ENCODE data around the gene PPP1R16B.

The PPP1R16B gene

GRCh38 chr20:38953630-38954340 lies 148.3 kb downstream of the PPP1R16B start:
- TF ChIP-seq CTCF (IDR thresholded peaks at IDR 0.05): no peak

- no peak for TF ChIP-seq CTCF (IDR thresholded peaks at IDR 0.05)
Observed at GRCh38 chr20:38957235-38957876, 151.9 kb downstream of the PPP1R16B start.

DNA sequence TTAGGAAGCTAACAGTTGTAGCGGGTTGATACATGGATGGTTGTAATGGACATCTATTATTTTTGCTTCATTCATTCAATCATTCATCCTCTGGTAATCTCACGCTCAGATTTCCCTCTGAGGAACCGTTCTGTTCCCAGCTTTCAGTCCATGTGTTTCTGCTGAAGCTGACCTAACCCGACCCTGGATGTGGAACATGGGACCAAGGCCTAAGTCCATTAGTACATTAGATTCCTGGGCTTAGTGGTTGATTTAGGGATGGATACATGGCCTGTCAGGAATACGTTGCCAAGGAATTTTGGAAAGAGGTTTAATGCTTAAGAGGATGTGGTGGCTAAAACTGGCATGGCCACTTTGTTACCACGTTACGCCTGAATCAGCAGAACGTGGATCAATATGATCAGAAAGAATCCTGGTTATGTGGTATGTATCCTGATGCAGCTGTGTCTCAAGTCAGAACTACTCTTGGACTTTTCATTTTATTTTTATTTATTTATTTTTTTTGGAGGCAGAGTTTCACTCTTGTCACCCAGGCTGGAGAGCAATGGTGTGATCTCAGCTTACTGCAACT lies 152.5 kb downstream of the PPP1R16B start:
- no peak for TF ChIP-seq CTCF (IDR thresholded peaks at IDR 0.05)

DNA sequence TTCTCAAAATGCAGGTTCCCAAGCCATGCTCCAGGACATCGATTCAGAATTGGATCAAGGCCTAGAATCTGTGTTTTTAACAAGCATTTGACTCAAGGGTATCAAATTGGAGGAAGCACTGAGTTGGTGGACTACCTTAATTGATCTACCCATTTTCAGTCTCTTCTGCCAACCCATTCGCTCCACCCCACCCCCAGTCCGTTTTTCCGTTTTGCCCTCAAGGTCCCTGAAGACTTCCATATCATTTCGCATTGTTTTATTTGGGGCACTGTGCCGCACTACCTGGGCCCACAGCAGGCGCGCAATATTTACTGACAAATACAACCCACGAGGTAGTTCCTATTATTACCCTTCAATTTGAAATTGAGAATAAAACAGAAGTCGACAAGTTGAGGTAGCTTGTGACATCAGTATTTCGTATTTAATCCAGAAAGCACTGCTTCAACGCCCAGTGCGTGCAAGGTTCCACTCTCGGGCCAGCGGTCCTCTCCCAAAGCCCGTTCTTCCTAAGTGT lies 156.1 kb downstream of the PPP1R16B start:
- no peak for TF ChIP-seq CTCF (IDR thresholded peaks at IDR 0.05)

DNA sequence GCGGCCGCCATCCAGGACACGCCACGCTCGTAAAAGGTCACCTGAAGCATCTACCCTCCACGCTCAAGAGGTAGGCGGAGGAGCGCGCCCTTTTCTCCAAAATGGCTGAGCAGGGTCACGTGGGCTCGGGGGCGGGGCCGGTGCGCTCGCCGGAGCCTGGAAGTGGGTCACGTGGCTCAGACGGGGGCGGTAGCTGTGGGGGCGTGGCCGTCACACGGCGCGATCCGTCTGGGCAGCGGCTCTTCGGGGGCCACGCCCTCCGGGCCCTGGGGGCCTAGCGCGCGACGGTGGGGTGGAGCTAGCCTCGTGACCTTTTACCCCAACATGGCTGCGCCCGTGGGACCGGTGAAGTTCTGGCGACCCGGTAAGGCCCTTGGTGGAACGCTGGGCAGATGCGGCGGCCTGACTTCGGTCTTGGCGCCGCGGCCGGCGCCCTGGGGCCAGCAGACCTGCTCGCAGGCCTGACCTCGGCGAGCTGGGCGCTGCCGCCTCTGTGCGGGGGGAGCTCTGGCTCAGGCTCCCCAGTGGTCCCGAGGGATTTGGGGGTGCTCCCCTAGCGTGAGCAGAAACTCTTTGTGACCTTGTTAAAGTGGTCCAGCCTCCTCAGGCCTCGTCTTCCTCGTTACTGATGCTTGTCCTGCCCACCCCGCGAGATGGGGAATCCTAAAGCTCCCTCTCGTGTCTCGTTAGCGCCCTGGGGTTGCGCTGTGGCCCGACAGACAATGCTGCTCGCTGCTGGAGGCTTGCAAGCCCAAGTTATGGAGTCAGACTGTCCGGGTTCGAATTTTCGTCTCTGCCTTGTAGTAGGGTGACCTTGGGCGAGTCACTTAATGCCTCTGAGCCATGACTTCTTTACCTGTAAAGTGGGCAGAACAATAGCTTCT lies 156.8 kb downstream of the PPP1R16B start, which contains the start of gene DHX35:
Gene DHX35, plus strand, starts transcription at position 301 of the 884 bp plus-strand sequence. Its CDS starts 24 bp downstream, at position 325.
- no peak; the same call in 1 of the 2 replicates for TF ChIP-seq CTCF (IDR thresholded peaks at IDR 0.05)

- TF ChIP-seq CTCF (IDR thresholded peaks at IDR 0.05): no peak
Observed at GRCh38 chr20:38962928-38963401, 157.5 kb downstream of the PPP1R16B start.

DNA sequence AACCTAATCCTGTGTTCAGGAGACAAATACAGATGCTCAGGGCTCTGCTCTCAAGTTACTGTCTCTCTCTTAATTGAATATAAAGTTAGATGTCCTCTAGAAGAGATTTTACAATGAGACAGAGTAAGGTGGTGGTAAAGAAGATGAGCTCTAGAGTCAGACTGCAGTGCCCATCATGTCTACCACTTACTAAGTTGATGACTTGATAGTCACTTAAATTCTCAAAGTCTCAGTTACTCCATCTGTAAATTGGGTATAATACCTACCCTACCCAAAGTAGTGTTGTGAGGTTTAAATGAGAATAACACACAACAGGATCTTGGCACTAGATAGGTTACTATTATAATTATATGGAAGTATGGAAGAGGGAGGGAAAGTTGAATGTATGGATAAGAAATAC lies 158.2 kb downstream of the PPP1R16B start:
- TF ChIP-seq CTCF (IDR thresholded peaks at IDR 0.05): no peak
